NCI-H1048 (cell line): ENCODE results near the gene PEPD.
"Not testable (repeated sequence)": the region's sequence is repeated elsewhere in the genome, so short reads cannot be mapped to it uniquely, and the experiment has no call there.

ENCODE experiments used
- DNase-seq: peaks from one replicate; lab custom pipeline; 2025; lab: John Stamatoyannopoulos, UW

The PEPD gene

GRCh38 chr19:33497131-33497777 lies 24.3 kb downstream of the PEPD start:
- DNase-seq, result no peak

- no peak for DNase-seq
These were observed 25.3 kb downstream of the PEPD start for GRCh38 chr19:33496038-33496895.

GRCh38 chr19:33493401-33494275 lies 28.0 kb downstream of the PEPD start:
- no peak for DNase-seq

- DNase-seq, result no peak
These were observed 28.6 kb downstream of the PEPD start for GRCh38 chr19:33492951-33493350.

GRCh38 chr19:33492090-33492489 lies 29.5 kb downstream of the PEPD start:
- DNase-seq, result no peak

GRCh38 chr19:33490596-33490995 lies 31.0 kb downstream of the PEPD start:
- not testable (repeated sequence) for DNase-seq

GRCh38 chr19:33490041-33490451 lies 31.5 kb downstream of the PEPD start:
- DNase-seq, result no peak

GRCh38 chr19:33488826-33489225 lies 32.8 kb downstream of the PEPD start:
- no peak for DNase-seq

- no peak for DNase-seq
These were observed 33.4 kb downstream of the PEPD start for GRCh38 chr19:33487901-33488800.

- DNase-seq, result no peak
These were observed 34.4 kb downstream of the PEPD start for GRCh38 chr19:33486936-33487811.

- DNase-seq, result no peak
These were observed 35.2 kb downstream of the PEPD start for GRCh38 chr19:33486407-33486806.

GRCh38 chr19:33484226-33484774 lies 37.3 kb downstream of the PEPD start:
- no peak for DNase-seq

- no peak for DNase-seq
These were observed 39.1 kb downstream of the PEPD start for GRCh38 chr19:33482476-33482875.

GRCh38 chr19:33481863-33482262 lies 39.7 kb downstream of the PEPD start:
- DNase-seq, result no peak

- not testable (repeated sequence) for DNase-seq
These were observed 42.0 kb downstream of the PEPD start for GRCh38 chr19:33479570-33479969.

- DNase-seq, result no peak
These were observed 43.8 kb downstream of the PEPD start for GRCh38 chr19:33477781-33478180.

GRCh38 chr19:33476151-33476707 lies 45.4 kb downstream of the PEPD start:
- no peak for DNase-seq

GRCh38 chr19:33473653-33474305 lies 47.8 kb downstream of the PEPD start:
- DNase-seq, result no peak
